ENCODE results near the gene POLK. TPM values are rescaled to one million over a fixed set of nuclear protein-coding genes. Genes with fewer than 3 reads are reported as not detected.

Gene POLK
- total and polyA plus RNA-seq, 2 of the 8 experiments (the other 6 are each of a cell fraction or from before 2014, with no cell fraction given) = 2.0 to 9.0 TPM

GRCh38 chr5:75558221-75558620 is 46.5 kb downstream of the POLK start:
- Histone ChIP-seq H3K79me1 (ENCODE audit: low read depth, low read length) (no peaks in the 10 kb centered on the region), H3K23ac (ENCODE audit: insufficient read length) (no peak overlapping the region), H3K27me3 (replicated peaks in 1 of 4; ENCODE audit: control insufficient read depth in 3 of 4, extremely low read depth in 1 of 4, insufficient read depth in 3 of 4, low read length in 3 of 4) (no peaks in the 10 kb centered on the region), H4K91ac (replicated peaks; ENCODE audit: insufficient read length, low read length) (no peak overlapping the region), H3K4me3 (ENCODE audit: extremely low read depth in 1 of 4, insufficient read depth in 2 of 4, low read depth in 3 of 4, low read length in 4 of 4) (no peak overlapping the region), H2AFZ (ENCODE audit: low read length) (no peak overlapping the region), H3K36me3 (ENCODE audit: control insufficient read depth in 2 of 4, insufficient read depth in 4 of 4, low read length in 3 of 4) (no peaks in the 10 kb centered on the region), H3K9ac (replicated peaks in 1 of 4; ENCODE audit: extremely low read depth in 1 of 4, low read depth in 3 of 4, low read length in 3 of 4) (no peak overlapping the region), H3K79me2 (ENCODE audit: control insufficient read depth in 1 of 2, insufficient read depth in 2 of 2, low read length in 2 of 2) (no peaks in the 10 kb centered on the region), H3K4ac (replicated peaks; ENCODE audit: insufficient read length, low read depth, low read length) (no peak overlapping the region), H2AK5ac (ENCODE audit: low read depth, low read length) (no peak overlapping the region), H3K23me2 (ENCODE audit: low read depth, low read length) (no peaks in the 10 kb centered on the region), H3K4me2 (ENCODE audit: insufficient read depth in 1 of 2, low read depth in 2 of 2, low read length in 2 of 2) (no peak overlapping the region), H4K5ac (ENCODE audit: insufficient read length, low read depth, low read length) (no peak overlapping the region), H2BK15ac (ENCODE audit: low read length) (no peak overlapping the region), H2BK20ac (ENCODE audit: low read length) (no peak overlapping the region), H4K20me1 (replicated peaks in 1 of 2; ENCODE audit: control insufficient read depth in 1 of 2, insufficient read depth in 2 of 2, low read length in 2 of 2) (no peaks in the 10 kb centered on the region), H4K8ac (ENCODE audit: extremely low read depth, insufficient read depth, low read length) (no peak overlapping the region), H3K27ac (ENCODE audit: low read depth, low read length) (no peak overlapping the region), H3K56ac (replicated peaks; ENCODE audit: insufficient read length, low read depth, low read length) (no peak overlapping the region), H2BK12ac (ENCODE audit: low read depth, low read length) (no peak overlapping the region), H3K4me1 (replicated peaks in 1 of 4; ENCODE audit: control insufficient read depth in 3 of 4, insufficient read depth in 4 of 4, low read length in 3 of 4) (no peaks in the 10 kb centered on the region), H2BK5ac (ENCODE audit: low read depth, low read length) (no peak overlapping the region), H3K18ac (ENCODE audit: extremely low read depth, low read length) (no peak overlapping the region), H2BK120ac (replicated peaks; ENCODE audit: low read depth, low read length) (no peak overlapping the region), H3K9me3 (ENCODE audit: insufficient read depth in 2 of 2, low read depth in 1 of 2, low read length in 1 of 2) (no peaks in the 10 kb centered on the region), H3K14ac (ENCODE audit: insufficient read length) (no peak overlapping the region)
- FAIRE-seq (no peak), DNase-seq (ENCODE audit: low read depth in 1 of 2, low spot score in 2 of 2) (no peak)
- ChIA-PET CTCF (ENCODE audit: partially characterized antibody) (no interaction called here), POLR2A (ENCODE audit: partially characterized antibody) (no interaction called here)
- WGBS, 2 experiments (ENCODE audit: extremely low coverage in 1 of 2, insufficient coverage in 1 of 2, insufficient read length in 1 of 2, insufficient replicate concordance in 2 of 2, low coverage in 1 of 2, low lambda C conversion rate in 2 of 2, missing lambda C conversion rate in 1 of 2) = 93% methylated on average over 1 of the region's 1 CpG; no CpG with 5 or more reads in 1 of the 2 experiments
- TF ChIP-seq YY1 (IDR thresholded peaks at IDR 0.05; ENCODE audit: low read depth, low read length) = no peak
- TF ChIP-seq MAX (IDR thresholded peaks at IDR 0.05) = no peak
- TF ChIP-seq SP4 (IDR thresholded peaks at IDR 0.05; ENCODE audit: low read length) = no peak
- no peak for TF ChIP-seq RBBP5 (IDR thresholded peaks at IDR 0.05; ENCODE audit: borderline replicate concordance, low read depth, low read length)
- TF ChIP-seq NRF1 (IDR thresholded peaks at IDR 0.05; ENCODE audit: low read depth, low read length) = no peak
- TF ChIP-seq EZH2 (IDR thresholded peaks at IDR 0.05; ENCODE audit: low read depth, low read length, severe bottlenecking) = no peak
- no peak for TF ChIP-seq TBP (IDR thresholded peaks at IDR 0.05; ENCODE audit: low read depth, low read length)
- no peak for TF ChIP-seq KDM5A (IDR thresholded peaks at IDR 0.05; ENCODE audit: low read length)
